NOMO-1 treated with dmso at 0.1 percent for 144 hours (cell line): ENCODE results near the gene PLA2G1B.
A peak's percentile ranks its signal among the peaks of the same experiment; 100 is the strongest.
"Not testable (repeated sequence)": the region's sequence is repeated elsewhere in the genome, so short reads cannot be mapped to it uniquely, and the experiment has no call there.

Experiments
- DNase-seq: peaks from one replicate; lab custom pipeline; 2025; ENCODE audit not compliant: unreplicated experiment; lab: John Stamatoyannopoulos, UW

PLA2G1B gene

GRCh38 chr12:120359128-120359527 is 31.5 kb upstream of the PLA2G1B start:
- no peak for DNase-seq

DNA sequence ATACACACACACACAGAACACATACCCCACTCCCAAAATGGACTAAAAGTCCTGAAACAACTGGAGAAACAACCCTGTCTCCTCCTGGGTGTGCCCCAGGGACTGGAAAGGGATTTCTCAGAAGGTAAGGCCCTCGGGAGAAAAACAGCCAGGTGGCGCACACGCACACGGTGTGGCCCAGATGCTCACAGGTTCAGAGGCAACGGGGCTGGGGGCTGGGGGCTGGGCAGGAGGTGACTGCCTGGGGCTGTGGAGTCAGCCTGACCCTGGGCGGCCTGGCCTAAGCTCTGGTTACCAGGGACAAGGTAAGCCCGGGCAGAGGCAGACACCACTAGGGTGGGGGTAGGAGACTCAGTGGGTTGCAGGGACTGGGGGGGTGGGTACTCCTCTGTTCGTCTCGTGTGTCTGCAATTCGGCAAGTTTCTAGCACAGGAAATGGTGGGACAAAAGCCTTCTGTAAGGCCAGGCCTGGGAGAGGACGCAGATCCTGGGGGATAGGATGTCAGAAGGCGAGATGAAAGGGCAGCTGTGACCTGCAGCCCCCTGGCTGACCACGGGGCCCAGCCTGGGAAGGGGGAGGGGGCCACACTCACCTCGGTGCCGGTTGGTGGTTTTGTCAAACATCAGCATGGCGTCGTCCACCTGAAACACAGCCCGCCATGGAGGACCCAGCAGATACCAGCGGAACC is 31.0 kb upstream of the PLA2G1B start:
- DNase-seq, result no peak

GRCh38 chr12:120357104-120357503 is 29.5 kb upstream of the PLA2G1B start:
- no peak for DNase-seq

DNA sequence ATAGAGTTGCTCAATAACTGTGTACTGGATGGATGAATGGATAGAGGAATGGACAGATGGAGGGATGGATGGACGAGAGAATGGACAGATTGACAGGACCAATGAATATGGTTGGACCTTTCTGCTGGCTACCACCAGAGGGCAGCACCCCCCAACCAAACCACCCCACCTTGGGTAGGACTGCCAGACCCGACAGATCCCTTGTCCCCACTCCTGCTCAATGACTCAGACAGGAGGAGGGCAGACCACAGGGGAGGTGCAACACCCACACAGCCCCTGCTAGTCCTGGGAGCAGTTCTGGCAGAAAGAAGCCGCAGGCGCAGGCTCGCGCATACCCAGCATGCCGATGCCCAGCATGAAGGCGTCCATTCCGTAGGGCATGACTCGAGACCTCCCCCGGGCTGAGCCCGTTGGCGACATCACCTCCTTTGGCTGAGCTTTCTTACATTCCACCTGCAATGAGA is 29.0 kb upstream of the PLA2G1B start:
- DNase-seq, result peak; percentile 64

GRCh38 chr12:120353556-120354317 is 26.2 kb upstream of the PLA2G1B start:
- DNase-seq, result no peak

DNA sequence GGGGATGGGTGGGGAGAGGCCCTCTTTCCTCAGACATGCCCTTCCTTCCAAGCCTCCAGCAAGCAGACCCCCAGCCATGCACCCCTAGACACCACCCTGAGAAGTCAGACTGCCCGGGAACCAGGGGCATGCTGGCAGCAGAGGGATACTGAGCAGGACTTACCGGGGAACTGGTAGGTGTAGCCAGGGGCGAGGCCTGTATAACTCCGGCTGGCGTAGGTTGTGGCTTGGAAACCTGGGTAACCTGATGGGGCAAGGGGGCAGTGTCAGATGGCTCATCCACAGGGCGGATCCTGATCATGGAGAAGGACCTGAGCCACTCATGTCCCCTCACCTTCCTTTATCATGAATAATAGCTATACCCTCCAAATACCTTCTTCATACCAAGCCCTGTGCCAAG is 25.6 kb upstream of the PLA2G1B start:
- no peak for DNase-seq

DNA sequence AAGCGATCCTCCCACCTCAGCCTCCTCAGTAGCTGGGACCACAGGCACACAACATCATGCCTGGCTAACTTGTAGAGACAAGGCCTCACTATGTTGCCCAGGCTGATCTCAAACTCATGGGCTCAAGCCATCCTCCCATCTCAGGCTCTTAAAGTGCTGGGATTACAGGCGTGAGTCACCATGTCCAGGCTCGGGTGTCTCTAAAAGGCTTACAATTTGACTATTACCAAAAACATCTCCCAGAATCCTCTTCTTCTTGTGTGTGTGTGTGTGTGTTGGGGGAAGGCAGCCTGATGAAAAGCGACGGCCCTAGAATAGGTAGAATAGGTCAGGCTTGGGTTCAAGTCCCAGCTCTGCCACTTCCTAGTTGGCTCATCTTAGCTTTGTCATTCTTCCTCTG is 24.5 kb upstream of the PLA2G1B start:
- no peak for DNase-seq

GRCh38 chr12:120350576-120351350 is 23.2 kb upstream of the PLA2G1B start:
- no peak for DNase-seq

DNA sequence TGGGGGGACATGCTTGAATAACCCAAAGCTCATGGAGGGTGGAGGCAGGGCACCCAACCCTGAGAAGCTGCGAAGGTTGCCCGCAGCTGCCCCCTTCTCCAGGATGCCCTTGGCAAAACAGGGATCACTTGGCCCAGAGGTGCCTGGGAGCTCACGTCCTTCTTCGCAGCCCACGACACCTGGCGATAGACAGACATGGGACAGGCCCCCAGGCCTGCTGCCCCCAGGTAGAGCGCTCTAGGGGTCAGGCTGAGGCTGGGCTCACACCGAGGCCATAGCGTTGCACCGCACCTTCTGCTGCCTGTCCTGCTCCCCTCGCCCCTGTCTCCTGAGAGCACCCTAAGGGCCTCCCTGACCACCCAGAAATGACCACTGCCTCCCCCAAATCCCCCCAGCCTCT is 20.2 kb upstream of the PLA2G1B start:
- DNase-seq, result no peak

GRCh38 chr12:120346681-120347080 is 19.1 kb upstream of the PLA2G1B start:
- DNase-seq, result no peak

- no peak for DNase-seq
These were observed 18.5 kb upstream of the PLA2G1B start for GRCh38 chr12:120346031-120346430.

GRCh38 chr12:120343692-120344091 is 16.1 kb upstream of the PLA2G1B start:
- DNase-seq, result no peak

DNA sequence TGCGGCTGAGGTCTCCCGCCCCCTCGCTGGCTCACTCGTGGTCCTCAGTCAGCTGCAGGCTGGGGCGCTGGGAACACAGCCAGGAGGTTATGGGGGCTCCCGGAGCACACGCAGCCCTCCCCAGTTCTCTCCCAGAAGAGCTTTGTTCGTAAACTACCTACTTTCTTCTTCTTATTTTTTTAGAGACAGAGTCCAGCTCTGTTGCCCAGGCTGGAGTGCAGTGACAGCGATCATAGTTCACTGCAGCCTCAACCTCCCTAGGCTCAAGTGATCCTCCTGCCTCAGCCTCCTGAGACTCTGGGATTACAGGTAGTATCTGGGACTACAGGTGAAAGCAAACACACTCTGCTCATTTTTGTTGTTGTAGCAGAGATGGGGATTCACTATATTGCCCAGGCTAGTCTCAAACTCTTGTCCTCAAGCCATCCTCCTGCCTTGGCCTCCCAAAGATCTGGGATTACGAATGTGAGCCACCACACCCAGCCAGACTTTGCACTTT is 15.5 kb upstream of the PLA2G1B start:
- no peak for DNase-seq

DNA sequence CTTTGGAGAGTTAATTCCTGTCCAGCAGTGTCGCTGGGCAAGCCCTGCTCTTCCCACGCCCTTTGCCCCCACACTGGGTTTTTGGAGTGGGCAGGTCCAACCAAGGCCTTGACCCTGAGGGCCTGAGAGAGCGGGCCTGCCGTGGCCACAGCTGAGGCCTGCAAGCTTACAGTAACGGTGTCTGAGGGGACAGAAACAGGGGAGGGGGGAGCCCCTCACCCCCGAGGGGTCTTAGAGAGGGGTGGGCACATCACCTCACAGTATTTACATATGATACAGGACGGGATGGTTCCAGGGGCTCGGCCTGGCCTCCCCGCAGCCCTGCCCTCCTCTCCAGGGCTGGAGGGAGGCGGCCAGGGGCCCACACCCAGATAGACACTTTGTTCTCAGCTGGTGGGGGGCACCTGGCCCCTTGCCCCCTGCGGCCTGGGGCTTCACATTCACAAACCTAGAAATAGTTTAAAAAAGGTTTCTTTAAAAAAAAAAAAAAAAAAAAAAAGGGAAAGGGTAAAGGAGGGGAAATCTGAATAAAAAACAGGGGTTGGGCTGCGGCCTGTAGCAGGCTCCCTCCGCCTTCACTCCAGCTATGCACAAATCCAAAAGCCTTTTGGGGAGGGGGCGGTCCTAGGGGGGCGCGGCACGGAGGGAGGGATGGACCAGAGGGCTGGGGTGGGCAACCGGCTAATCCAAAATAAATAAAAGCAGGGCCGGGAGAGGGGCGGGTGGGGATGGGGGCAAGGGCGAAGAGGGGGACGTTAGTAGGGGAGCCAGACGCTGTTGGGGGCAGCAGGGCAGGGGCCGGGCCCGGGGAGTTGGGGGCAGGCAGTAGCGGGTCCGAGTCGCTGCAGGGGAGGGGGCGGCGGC is 14.8 kb upstream of the PLA2G1B start:
- DNase-seq, result no peak

DNA sequence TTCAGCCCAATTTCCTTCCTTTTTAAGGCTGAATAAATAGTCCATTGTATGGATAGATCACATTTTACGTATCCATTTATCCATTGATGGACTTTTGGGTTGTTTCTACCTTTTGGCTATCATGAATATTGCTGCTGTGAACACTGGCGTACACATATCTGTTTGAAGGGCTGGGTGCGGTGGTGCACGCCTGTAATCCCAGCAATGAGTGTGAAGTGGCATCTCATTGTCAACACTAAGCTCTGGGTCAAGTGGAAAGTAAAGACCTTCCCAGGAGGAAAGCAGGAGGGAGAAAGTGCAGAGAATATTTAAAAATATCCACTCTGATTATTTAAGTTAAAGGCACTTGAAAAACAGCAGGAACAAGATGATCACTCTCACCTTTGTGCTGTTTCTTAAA is 11.7 kb upstream of the PLA2G1B start:
- DNase-seq, result no peak

DNA sequence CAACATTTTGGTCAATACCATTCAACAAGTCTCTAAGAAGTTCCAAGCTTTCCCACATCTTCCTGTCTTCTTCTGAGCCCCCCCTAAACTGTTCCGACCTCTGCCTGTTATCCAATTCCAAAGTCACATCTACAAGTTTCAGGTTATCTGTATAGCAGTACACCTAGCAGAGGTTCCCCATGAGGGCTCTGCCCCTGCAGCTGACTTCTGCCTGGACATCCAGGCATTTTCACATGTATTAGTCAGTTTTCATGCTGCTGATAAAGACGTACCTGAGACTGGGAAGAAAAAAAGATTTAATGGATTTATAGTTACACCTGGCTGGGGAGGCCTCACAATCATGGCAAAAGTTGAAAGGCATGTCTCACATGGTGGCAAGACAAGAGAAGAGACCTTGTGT is 10.2 kb upstream of the PLA2G1B start:
- no peak for DNase-seq

GRCh38 chr12:120336392-120336791 is 8.8 kb upstream of the PLA2G1B start:
- DNase-seq, result not testable (repeated sequence)

DNA sequence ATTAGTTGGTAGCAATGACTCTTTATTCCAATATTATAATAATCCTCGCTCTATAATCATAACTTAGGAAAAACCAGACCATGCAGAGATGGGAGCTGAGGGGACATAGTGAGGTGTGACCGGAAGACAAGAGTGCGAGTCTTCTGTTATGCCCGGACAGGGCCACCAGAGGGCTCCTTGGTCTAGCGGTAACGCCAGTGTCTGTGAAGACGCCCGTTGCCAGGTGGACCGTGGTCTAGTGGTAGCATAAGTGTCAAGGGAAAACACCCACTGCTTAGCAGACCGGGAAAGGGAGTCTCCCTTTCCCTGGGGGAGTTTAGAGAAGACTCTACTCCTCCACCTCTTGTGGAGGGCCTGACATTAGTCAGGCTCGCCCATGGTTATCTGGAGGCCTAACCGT is 7.9 kb upstream of the PLA2G1B start:
- DNase-seq, result not testable (repeated sequence)

- DNase-seq, result no peak
These were observed 4.9 kb upstream of the PLA2G1B start for GRCh38 chr12:120332523-120332922.

GRCh38 chr12:120332041-120332440 is 4.5 kb upstream of the PLA2G1B start:
- no peak for DNase-seq

DNA sequence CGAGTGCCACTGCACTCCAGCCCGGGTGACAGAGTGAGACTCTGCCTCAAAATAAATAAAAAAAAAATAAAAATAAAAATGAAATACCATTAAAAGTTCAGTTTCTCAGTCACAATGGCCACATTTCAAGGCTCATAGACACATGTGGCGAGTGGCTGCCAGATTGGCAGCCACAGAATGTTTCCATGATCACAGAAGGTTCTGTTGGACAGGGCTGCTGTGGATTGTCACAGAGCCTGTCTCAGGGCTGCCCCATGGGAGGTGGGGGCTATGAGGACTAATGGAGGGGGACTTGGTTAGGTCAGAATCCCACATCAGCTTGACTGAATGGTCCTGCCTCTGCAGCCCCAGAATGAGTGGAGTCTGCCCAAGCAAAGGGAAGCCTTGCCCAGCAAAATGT is 3.8 kb upstream of the PLA2G1B start:
- DNase-seq, result no peak
